COLO668 (cell line): Measurements from ENCODE around the gene GNAS-AS1.
"Not testable (repeated sequence)": the region's sequence is repeated elsewhere in the genome, so short reads cannot be mapped to it uniquely, and the experiment has no call there.

Experiments
- DNase-seq: peaks from one replicate; lab custom pipeline; 2025; ENCODE audit not compliant: unreplicated experiment; lab: John Stamatoyannopoulos, UW

GNAS-AS1 gene

GRCh38 chr20:58837717-58838116 is 13.0 kb downstream of the GNAS-AS1 start:
- DNase-seq, result no peak

GRCh38 chr20:58836616-58837204 is 14.0 kb downstream of the GNAS-AS1 start:
- no peak for DNase-seq

- DNase-seq, result no peak
Observed at GRCh38 chr20:58835231-58835630, 15.5 kb downstream of the GNAS-AS1 start.

- DNase-seq, result no peak
Observed at GRCh38 chr20:58833921-58834320, 16.8 kb downstream of the GNAS-AS1 start.

- no peak for DNase-seq
Observed at GRCh38 chr20:58832457-58832856, 18.2 kb downstream of the GNAS-AS1 start.

GRCh38 chr20:58829531-58829941 is 21.2 kb downstream of the GNAS-AS1 start:
- DNase-seq, result no peak

- DNase-seq, result not testable (repeated sequence)
Observed at GRCh38 chr20:58828804-58829203, 21.9 kb downstream of the GNAS-AS1 start.

- DNase-seq, result no peak
Observed at GRCh38 chr20:58828136-58828535, 22.6 kb downstream of the GNAS-AS1 start.

- no peak for DNase-seq
Observed at GRCh38 chr20:58826271-58826670, 24.4 kb downstream of the GNAS-AS1 start.

GRCh38 chr20:58825450-58825849 is 25.3 kb downstream of the GNAS-AS1 start:
- no peak for DNase-seq

GRCh38 chr20:58824843-58825242 is 25.9 kb downstream of the GNAS-AS1 start:
- DNase-seq, result no peak

GRCh38 chr20:58822748-58823730 is 27.7 kb downstream of the GNAS-AS1 start:
- no peak for DNase-seq

- DNase-seq, result peak; percentile 19
Observed at GRCh38 chr20:58822149-58822548, 28.6 kb downstream of the GNAS-AS1 start.

GRCh38 chr20:58820515-58820914 is 30.2 kb downstream of the GNAS-AS1 start:
- DNase-seq, result not testable (repeated sequence)

GRCh38 chr20:58819921-58820320 is 30.8 kb downstream of the GNAS-AS1 start:
- no peak for DNase-seq

- DNase-seq, result no peak
Observed at GRCh38 chr20:58818586-58819285, 32.0 kb downstream of the GNAS-AS1 start.

- no peak for DNase-seq
Observed at GRCh38 chr20:58817748-58818147, 33.0 kb downstream of the GNAS-AS1 start.

- DNase-seq, result no peak
Observed at GRCh38 chr20:58816957-58817651, 33.6 kb downstream of the GNAS-AS1 start.

- no peak for DNase-seq
Observed at GRCh38 chr20:58816051-58816450, 34.7 kb downstream of the GNAS-AS1 start.

GRCh38 chr20:58815448-58815847 is 35.3 kb downstream of the GNAS-AS1 start:
- DNase-seq, result no peak

GRCh38 chr20:58813369-58813768 is 37.3 kb downstream of the GNAS-AS1 start:
- no peak for DNase-seq
